Cardiac muscle cell (in vitro differentiated cells and primary cell): ENCODE measurements around the gene F2RL2. TPM values are rescaled to one million over a fixed set of nuclear protein-coding genes. Genes with fewer than 3 reads are reported as not detected.

ENCODE experiments used
- DNase-seq, 2 donors: peaks; one replicate each; pipeline versions ENCODE4 v3.0.0 to v3.0.0-alpha.2; 2010 to 2017; ENCODE audit warnings: low read depth in 1 of 2, low spot score in 1 of 2
- H3K27ac ChIP-seq: fragments of 200-600 bp; sonication (generic); 2 replicates; pipeline ENCODE4 v1.5.1; 2016
- H3K27me3 ChIP-seq: fragments of 200-600 bp; sonication (generic); 2 replicates; pipeline ENCODE4 v1.6.0; 2016; ENCODE audit warnings: control low read depth
- H3K36me3 ChIP-seq: fragments of 200-600 bp; sonication (generic); 2 replicates; pipeline ENCODE4 v1.5.1; 2016; ENCODE audit warnings: control low read depth
- H3K4me1 ChIP-seq: fragments of 200-600 bp; sonication (generic); 2 replicates; pipeline ENCODE4 v1.8.1; 2017; ENCODE audit warnings: low read depth, mild to moderate bottlenecking, mixed run types
- H3K4me3 ChIP-seq: fragments of 200-600 bp; sonication (generic); 2 replicates; pipeline ENCODE4 v1.5.1; 2016; ENCODE audit warnings: mild to moderate bottlenecking
- H3K9me3 ChIP-seq: fragments of 200-600 bp; sonication (generic); 2 replicates; pipeline ENCODE4 v1.5.1; 2017; ENCODE audit warnings: low read depth, mild to moderate bottlenecking, control low read depth
- CTCF ChIP-seq: IDR thresholded peaks from 2 replicates; pipeline ENCODE4 v1.5.1; 2012; ENCODE audit warnings: low read depth, mild to moderate bottlenecking, low read length
- polyA plus RNA-seq: library from polyadenylated mRNA; unstranded; fragments of >200 nt; fragmentation: Nextera tagmentation; extraction: Ambion mirVana; gene quantifications from 2 replicates; pipeline ENCODE4 v1.2.1, GENCODE V29; 2016
- total RNA-seq: library from RNA; depleted of rRNA; stranded (reverse); fragments of >200 nt; gene quantifications from 2 replicates; pipeline ENCODE4 v1.2.3, GENCODE V29; 2016

F2RL2 gene
- total and polyA plus RNA-seq, 2 experiments from 2014 or later = 0.32 to 0.98 TPM

- Histone ChIP-seq H3K4me1 (no peaks in the 10 kb centered on the region), H3K27ac (no peak overlapping the region), H3K9me3 (no peaks in the 10 kb centered on the region), H3K4me3 (no peak overlapping the region), H3K36me3 (no peaks in the 10 kb centered on the region), H3K27me3 (no peaks in the 10 kb centered on the region)
- no peak for DNase-seq
- TF ChIP-seq CTCF = no peak
Measured at GRCh38 chr5:76625087-76625815, 2.0 kb upstream of the F2RL2 start.

- DNase-seq = no peak
- Histone ChIP-seq H3K27me3 (no peaks in the 10 kb centered on the region), H3K9me3 (no peaks in the 10 kb centered on the region), H3K36me3 (no peaks in the 10 kb centered on the region), H3K4me1 (no peaks in the 10 kb centered on the region), H3K4me3 (no peak overlapping the region), H3K27ac (no peak overlapping the region)
- TF ChIP-seq CTCF = no peak
Measured at GRCh38 chr5:76622076-76622475, 1.1 kb downstream of the F2RL2 start.

GRCh38 chr5:76620166-76620565 lies 3.0 kb downstream of the F2RL2 start:
- Histone ChIP-seq H3K4me3 (no peak overlapping the region), H3K36me3 (no peaks in the 10 kb centered on the region), H3K4me1 (no peaks in the 10 kb centered on the region), H3K27me3 (no peaks in the 10 kb centered on the region), H3K27ac (no peak overlapping the region), H3K9me3 (no peaks in the 10 kb centered on the region)
- no peak for DNase-seq
- TF ChIP-seq CTCF = no peak

GRCh38 chr5:76617675-76618074 lies 5.5 kb downstream of the F2RL2 start:
- no peaks in the 10 kb centered on the region for H3K36me3 ChIP-seq
- DNase-seq = peak in 1 of 2 donors; percentile 72
- H3K9me3 ChIP-seq = no peaks in the 10 kb centered on the region
- H3K4me3 ChIP-seq = no peak overlapping the region
- TF ChIP-seq CTCF = no peak
- H3K27ac ChIP-seq = no peak overlapping the region
- H3K27me3 ChIP-seq = no peaks in the 10 kb centered on the region
- no peaks in the 10 kb centered on the region for H3K4me1 ChIP-seq

GRCh38 chr5:76617229-76617628 lies 6.0 kb downstream of the F2RL2 start:
- H3K27ac ChIP-seq = no peak overlapping the region
- no peak for TF ChIP-seq CTCF
- no peak for DNase-seq
- no peaks in the 10 kb centered on the region for H3K4me1 ChIP-seq
- H3K36me3 ChIP-seq = no peaks in the 10 kb centered on the region
- H3K27me3 ChIP-seq = no peaks in the 10 kb centered on the region
- H3K9me3 ChIP-seq = no peaks in the 10 kb centered on the region
- no peak overlapping the region for H3K4me3 ChIP-seq
